T-helper 17 cell (primary cell): ENCODE data around the gene PAX2. TPM values are rescaled to one million over a fixed set of nuclear protein-coding genes. Genes with fewer than 3 reads are reported as not detected.

Experiments used
- ATAC-seq: fragments of 150-1000 bp; cut with Tn5 transposase; 2 replicates; pipeline ENCODE4 v1.10.0; 2021; ENCODE audit warnings: mild to moderate bottlenecking, moderate library complexity
- DNase-seq, 3 donors: peaks; one replicate each; pipeline versions ENCODE4 v3.0.0 to v3.0.0-alpha.2; 2020 to 2021
- H3K9me3 ChIP-seq: one replicate; pipeline ENCODE4 v1.7.0; 2013; ENCODE audit warnings: low read length, mild to moderate bottlenecking; ENCODE audit not compliant: control insufficient read depth, poor library complexity, severe bottlenecking
- H3K27ac Mint-ChIP-seq: one replicate; pipeline ENCODE4 v1.8.0; 2022; ENCODE audit warnings: mild to moderate bottlenecking, moderate library complexity, mixed read lengths
- H3K27me3 Mint-ChIP-seq: one replicate; pipeline ENCODE4 v1.8.0; 2022; ENCODE audit warnings: mixed read lengths
- H3K36me3 Mint-ChIP-seq: one replicate; pipeline ENCODE4 v1.8.0; 2022; ENCODE audit warnings: low read depth, mixed read lengths
- H3K4me1 Mint-ChIP-seq: one replicate; pipeline ENCODE4 v1.8.0; 2022; ENCODE audit warnings: mild to moderate bottlenecking, mixed read lengths
- H3K4me3 Mint-ChIP-seq: one replicate; pipeline ENCODE4 v1.8.0; 2022; ENCODE audit warnings: mild to moderate bottlenecking, moderate library complexity, mixed read lengths
- total RNA-seq, 4 donors: library from RNA in 2 of 4; stranded (reverse) in 2 of 4; gene quantifications; one replicate each; pipeline ENCODE4 v1.2.3 and lab custom pipeline; 2022 to 2026

Gene PAX2
- total RNA-seq, 2 donors from 2014 or later, result not detected

- ATAC-seq, result no peak
- DNase-seq, result no peak
- H3K27ac Mint-ChIP-seq, result no peak overlapping the region
- H3K27me3 Mint-ChIP-seq, result peaks cover 75% of the 10 kb centered on the region
- peaks cover 13% of the 10 kb centered on the region for H3K4me1 Mint-ChIP-seq
- H3K4me3 Mint-ChIP-seq, result no peak overlapping the region
- H3K9me3 ChIP-seq, result no peaks in the 10 kb centered on the region
- H3K36me3 Mint-ChIP-seq, result peaks cover 10% of the 10 kb centered on the region
Measured at GRCh38 chr10:100866010-100866409, 120.6 kb downstream of the PAX2 start.

- DNase-seq (no peak), ATAC-seq (no peak)
- peaks cover 69% of the 10 kb centered on the region for H3K27me3 Mint-ChIP-seq
- peaks cover 10% of the 10 kb centered on the region for H3K36me3 Mint-ChIP-seq
- no peak overlapping the region for H3K27ac Mint-ChIP-seq
- no peak overlapping the region for H3K4me3 Mint-ChIP-seq
- H3K4me1 Mint-ChIP-seq, result peaks cover 13% of the 10 kb centered on the region
- H3K9me3 ChIP-seq, result no peaks in the 10 kb centered on the region
Measured at GRCh38 chr10:100866575-100867098, 121.3 kb downstream of the PAX2 start.

- H3K27me3 Mint-ChIP-seq, result peaks cover 62% of the 10 kb centered on the region
- no peak overlapping the region for H3K27ac Mint-ChIP-seq
- ATAC-seq, result no peak
- peaks cover 7% of the 10 kb centered on the region for H3K36me3 Mint-ChIP-seq
- peaks cover 13% of the 10 kb centered on the region for H3K4me1 Mint-ChIP-seq
- DNase-seq, result no peak
- no peak overlapping the region for H3K4me3 Mint-ChIP-seq
- no peaks in the 10 kb centered on the region for H3K9me3 ChIP-seq
Measured at GRCh38 chr10:100867261-100867963, 122.0 kb downstream of the PAX2 start.

GRCh38 chr10:100868382-100868781 lies 123.0 kb downstream of the PAX2 start:
- H3K4me1 Mint-ChIP-seq, result peaks cover 10% of the 10 kb centered on the region

DNA sequence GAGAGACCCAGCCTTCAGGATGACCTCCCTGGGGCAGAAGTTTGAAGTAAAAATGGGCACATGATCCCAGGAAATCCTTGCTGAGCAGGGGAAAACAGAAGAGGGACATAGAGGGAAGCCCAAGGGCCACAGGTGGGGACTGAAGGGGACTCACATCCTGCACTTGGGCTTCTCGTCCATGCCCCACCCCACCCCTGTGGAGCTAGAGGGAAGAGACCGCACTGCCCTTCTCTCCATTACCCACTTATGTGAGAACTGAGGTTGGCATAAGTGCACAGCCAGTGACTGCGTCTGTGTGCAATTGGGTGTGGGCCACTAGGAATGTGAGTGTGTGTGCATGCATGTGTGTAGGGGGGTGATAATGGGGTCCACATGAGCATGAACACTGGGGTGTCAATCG lies 124.0 kb downstream of the PAX2 start:
- Mint-ChIP-seq H3K4me1 (peaks cover 8% of the 10 kb centered on the region), H3K27me3 (peaks cover 55% of the 10 kb centered on the region), H3K27ac (no peak overlapping the region), H3K4me3 (no peak overlapping the region), H3K36me3 (peaks cover 3% of the 10 kb centered on the region)
- no peak for DNase-seq
- no peak for ATAC-seq
- no peaks in the 10 kb centered on the region for H3K9me3 ChIP-seq

More at GRCh38 chr10:100868382-100868781, 123.0 kb downstream of the PAX2 start:
- Mint-ChIP-seq H3K36me3 (peaks cover 3% of the 10 kb centered on the region), H3K4me3 (no peak overlapping the region), H3K27ac (no peak overlapping the region), H3K27me3 (peaks cover 59% of the 10 kb centered on the region)
- DNase-seq, result no peak
- ATAC-seq, result no peak
- no peaks in the 10 kb centered on the region for H3K9me3 ChIP-seq

DNA sequence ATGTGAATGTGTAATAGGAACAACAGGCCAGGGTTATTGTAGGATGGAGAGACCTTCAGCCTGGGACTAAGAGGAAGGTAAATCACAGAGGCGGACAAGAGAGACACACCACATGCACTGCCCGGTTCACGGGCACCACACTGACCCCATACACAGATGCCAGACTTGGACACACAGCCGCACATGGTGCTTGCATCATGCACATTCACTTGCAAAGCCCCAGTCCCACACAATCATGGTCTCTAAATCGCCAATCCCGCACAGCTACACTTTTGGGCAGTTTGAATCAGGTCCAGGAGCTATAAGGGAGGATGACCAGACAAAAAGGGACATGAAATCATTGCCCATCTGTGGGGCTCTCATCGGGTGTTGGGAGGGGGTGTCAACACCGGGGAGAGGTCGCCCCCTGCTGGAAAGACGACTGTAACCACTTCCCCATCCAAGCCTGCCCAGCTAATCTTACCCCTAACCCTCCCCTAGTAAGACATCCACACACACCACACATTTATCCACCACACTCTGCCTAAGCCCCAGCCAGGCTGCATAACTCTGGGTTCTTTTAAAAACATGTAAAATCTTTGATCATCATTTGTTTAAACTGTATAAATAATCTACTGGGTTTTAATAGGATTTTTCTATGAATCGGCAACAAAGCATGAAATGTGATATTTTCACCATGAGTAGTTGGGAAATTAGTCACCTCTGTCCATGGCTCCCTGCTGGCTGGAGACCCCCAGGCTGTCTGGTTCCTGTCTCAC lies 126.8 kb downstream of the PAX2 start:
- Mint-ChIP-seq H3K27ac (no peak overlapping the region), H3K4me1 (peaks cover 4% of the 10 kb centered on the region), H3K27me3 (peaks cover 50% of the 10 kb centered on the region), H3K4me3 (no peak overlapping the region), H3K36me3 (no peaks in the 10 kb centered on the region)
- H3K9me3 ChIP-seq, result no peaks in the 10 kb centered on the region
- peak in 1 of 3 donors; percentile 9 for DNase-seq
- ATAC-seq, result no peak

DNA sequence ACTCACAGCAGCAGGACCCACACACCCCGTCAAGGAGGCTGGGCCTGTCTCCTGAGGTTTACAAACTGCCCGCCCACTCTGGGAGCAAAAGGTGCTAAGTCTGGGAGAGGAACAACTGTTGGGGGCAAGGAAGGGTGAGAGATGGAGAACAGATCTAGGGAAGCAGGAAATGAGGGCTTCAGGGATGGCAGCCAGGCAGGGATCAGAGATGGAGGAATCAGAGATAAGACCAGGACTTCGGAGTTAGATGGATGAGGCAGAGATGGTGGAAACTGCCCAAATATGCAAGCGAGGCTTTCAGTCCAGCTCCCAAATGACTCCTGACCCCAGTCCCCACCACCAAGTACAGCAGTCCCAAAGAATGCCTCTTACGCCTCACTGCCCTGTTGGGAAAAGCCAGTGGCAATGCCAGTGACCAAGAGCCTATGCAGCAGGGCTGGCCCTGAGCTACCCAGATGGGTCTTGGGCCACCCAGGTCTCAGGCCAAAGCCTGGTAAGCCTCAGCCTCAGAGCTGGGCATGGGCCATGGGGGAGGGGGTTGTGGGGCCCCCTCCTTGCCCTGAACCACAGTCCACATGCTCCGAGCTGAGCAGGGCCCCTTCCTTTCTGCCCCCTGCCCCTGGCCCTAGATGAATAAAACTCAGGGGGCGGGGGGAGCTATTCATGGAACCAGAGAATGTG lies 127.9 kb downstream of the PAX2 start:
- Mint-ChIP-seq H3K27me3 (peaks cover 52% of the 10 kb centered on the region), H3K4me1 (peaks cover 4% of the 10 kb centered on the region), H3K36me3 (no peaks in the 10 kb centered on the region), H3K27ac (no peak overlapping the region), H3K4me3 (no peak overlapping the region)
- DNase-seq (no peak), ATAC-seq (no peak)
- H3K9me3 ChIP-seq, result no peaks in the 10 kb centered on the region

DNA sequence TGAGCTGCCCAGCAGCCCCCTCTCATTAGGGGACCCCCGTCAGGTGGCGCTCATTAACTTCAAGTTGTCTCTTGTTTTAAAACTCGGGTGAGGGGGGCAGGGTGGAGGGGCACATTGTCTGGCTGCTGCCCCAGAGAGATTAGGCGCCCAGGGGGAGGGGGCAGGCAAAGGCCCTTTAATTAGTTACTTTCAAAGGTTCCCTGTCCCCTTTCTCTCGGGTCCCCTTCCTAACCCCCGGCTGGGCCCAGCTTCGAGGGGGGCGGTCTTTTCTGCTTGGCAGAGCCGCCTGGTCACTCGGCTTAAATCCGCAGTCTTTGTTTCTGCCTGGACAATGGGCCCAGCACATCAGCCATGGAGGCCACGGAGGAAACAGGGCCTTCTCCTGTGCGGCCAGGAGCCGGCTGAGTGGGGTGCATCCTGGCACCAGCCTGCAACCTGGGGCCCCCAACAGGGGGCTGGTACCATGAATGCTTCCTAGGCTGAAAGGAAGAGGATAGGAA lies 128.5 kb downstream of the PAX2 start:
- DNase-seq (no peak), ATAC-seq (no peak)
- no peak overlapping the region for H3K4me3 Mint-ChIP-seq
- H3K36me3 Mint-ChIP-seq, result no peaks in the 10 kb centered on the region
- H3K27me3 Mint-ChIP-seq, result peaks cover 58% of the 10 kb centered on the region
- H3K9me3 ChIP-seq, result no peaks in the 10 kb centered on the region
- no peak overlapping the region for H3K27ac Mint-ChIP-seq
- peaks cover 4% of the 10 kb centered on the region for H3K4me1 Mint-ChIP-seq

- DNase-seq (no peak), ATAC-seq (no peak)
- peaks cover 54% of the 10 kb centered on the region for H3K27me3 Mint-ChIP-seq
- no peaks in the 10 kb centered on the region for H3K9me3 ChIP-seq
- H3K27ac Mint-ChIP-seq, result no peak overlapping the region
- H3K4me3 Mint-ChIP-seq, result no peak overlapping the region
- no peaks in the 10 kb centered on the region for H3K36me3 Mint-ChIP-seq
- H3K4me1 Mint-ChIP-seq, result no peaks in the 10 kb centered on the region
Measured at GRCh38 chr10:100874702-100875483, 129.5 kb downstream of the PAX2 start.

GRCh38 chr10:100875484-100876166 lies 130.2 kb downstream of the PAX2 start:
- H3K4me3 Mint-ChIP-seq, result no peak overlapping the region
- ATAC-seq (no peak), DNase-seq (no peak)
- H3K27ac Mint-ChIP-seq, result no peak overlapping the region
- no peaks in the 10 kb centered on the region for H3K36me3 Mint-ChIP-seq
- H3K4me1 Mint-ChIP-seq, result no peaks in the 10 kb centered on the region
- no peaks in the 10 kb centered on the region for H3K9me3 ChIP-seq
- peaks cover 51% of the 10 kb centered on the region for H3K27me3 Mint-ChIP-seq

DNA sequence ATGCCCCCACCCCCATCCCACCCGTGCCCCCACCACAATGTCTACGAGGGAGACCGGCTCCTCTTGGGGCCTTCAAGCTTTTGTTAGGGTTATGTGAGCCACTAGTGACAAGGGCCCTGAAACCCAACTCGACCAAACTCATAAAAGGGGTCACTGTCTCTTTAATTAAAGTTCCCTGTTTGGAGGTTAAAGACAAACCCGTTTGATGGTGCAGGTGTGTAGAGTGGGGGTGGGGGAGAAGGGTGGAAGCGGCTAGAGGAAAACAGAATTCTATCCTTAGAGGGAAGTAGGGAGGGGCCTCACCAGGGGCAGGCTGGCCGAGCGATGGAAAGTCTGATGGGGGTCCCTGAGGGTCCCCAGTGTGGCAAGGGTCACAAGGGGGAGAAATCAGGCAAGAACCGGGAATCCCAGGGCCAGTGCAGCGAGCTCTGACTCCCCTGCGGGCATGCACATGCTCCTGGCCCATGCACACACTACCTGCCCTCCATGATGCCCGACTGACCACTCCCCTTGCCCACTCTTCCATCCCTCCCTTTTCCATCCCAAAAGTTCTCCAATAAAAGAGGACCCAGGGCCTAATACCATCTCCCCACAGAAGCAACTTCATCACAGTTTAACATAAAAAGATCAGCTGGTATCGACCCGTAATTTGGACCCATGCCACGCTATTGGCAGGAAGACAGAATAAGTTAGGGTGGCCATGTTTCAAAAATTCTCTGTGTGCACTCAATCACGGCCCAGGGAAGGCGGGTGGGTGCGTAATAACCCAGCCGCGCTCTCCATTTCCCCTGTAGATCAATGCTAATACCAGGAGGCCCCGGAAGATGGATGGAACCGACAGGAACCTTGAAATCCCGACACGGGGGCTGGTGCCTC lies 131.4 kb downstream of the PAX2 start:
- no peaks in the 10 kb centered on the region for H3K9me3 ChIP-seq
- H3K27ac Mint-ChIP-seq, result no peak overlapping the region
- H3K27me3 Mint-ChIP-seq, result peaks cover 51% of the 10 kb centered on the region
- no peaks in the 10 kb centered on the region for H3K36me3 Mint-ChIP-seq
- H3K4me1 Mint-ChIP-seq, result no peaks in the 10 kb centered on the region
- ATAC-seq (no peak), DNase-seq (no peak)
- H3K4me3 Mint-ChIP-seq, result no peak overlapping the region
